ENCODE measurements around the gene ELF1.

DNA sequence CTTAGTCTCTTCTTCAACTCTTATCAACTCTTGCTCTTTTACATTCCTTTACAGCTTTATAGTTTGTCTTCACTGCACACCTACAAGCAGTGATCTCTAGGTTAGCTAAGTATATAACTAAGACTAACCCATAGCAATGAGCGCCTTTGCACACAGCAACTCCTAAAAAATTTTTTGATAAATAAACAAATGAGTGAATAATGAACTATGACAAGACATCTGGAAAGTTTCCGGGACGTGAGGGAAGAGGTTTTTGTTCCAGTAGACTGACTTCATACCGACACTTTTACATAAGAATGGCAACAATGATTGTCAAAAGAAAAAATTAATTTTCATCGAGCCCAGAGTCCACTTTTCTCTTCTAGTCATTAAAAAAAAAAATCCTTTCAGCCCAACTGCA, 98.3 kb downstream of the ELF1 start:
- TF ChIP-seq CTCF (IDR thresholded peaks at IDR 0.05; ENCODE audit: insufficient read depth, low read length) (no peak), SPI1 (IDR thresholded peaks at IDR 0.05; ENCODE audit: borderline replicate concordance, low read depth) (no peak), POLR2AphosphoS5 (IDR thresholded peaks at IDR 0.05; ENCODE audit: low read depth) (no peak), GABPA (IDR thresholded peaks at IDR 0.05; ENCODE audit: low read depth) (no peak)
- TF ChIP-seq, protein P1, sequence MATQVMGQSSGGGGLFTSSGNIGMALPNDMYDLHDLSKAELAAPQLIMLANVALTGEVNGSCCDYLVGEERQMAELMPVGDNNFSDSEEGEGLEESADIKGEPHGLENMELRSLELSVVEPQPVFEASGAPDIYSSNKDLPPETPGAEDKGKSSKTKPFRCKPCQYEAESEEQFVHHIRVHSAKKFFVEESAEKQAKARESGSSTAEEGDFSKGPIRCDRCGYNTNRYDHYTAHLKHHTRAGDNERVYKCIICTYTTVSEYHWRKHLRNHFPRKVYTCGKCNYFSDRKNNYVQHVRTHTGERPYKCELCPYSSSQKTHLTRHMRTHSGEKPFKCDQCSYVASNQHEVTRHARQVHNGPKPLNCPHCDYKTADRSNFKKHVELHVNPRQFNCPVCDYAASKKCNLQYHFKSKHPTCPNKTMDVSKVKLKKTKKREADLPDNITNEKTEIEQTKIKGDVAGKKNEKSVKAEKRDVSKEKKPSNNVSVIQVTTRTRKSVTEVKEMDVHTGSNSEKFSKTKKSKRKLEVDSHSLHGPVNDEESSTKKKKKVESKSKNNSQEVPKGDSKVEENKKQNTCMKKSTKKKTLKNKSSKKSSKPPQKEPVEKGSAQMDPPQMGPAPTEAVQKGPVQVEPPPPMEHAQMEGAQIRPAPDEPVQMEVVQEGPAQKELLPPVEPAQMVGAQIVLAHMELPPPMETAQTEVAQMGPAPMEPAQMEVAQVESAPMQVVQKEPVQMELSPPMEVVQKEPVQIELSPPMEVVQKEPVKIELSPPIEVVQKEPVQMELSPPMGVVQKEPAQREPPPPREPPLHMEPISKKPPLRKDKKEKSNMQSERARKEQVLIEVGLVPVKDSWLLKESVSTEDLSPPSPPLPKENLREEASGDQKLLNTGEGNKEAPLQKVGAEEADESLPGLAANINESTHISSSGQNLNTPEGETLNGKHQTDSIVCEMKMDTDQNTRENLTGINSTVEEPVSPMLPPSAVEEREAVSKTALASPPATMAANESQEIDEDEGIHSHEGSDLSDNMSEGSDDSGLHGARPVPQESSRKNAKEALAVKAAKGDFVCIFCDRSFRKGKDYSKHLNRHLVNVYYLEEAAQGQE (IDR thresholded peaks at IDR 0.05; ENCODE audit: insufficient replicate concordance, low read depth), result no peak

Data from HL-60 (cell line).